Hepatocyte (in vitro differentiated cells): ENCODE measurements around the gene FSD2.
"Not testable (repeated sequence)": the region's sequence is repeated elsewhere in the genome, so short reads cannot be mapped to it uniquely, and the experiment has no call there.

Experiments
- CTCF ChIP-seq: fragments of 200-600 bp; sonication (generic); IDR thresholded peaks from 2 replicates; pipeline ENCODE4 v1.5.1; 2016; ENCODE audit warnings: antibody characterized with exemption, mild to moderate bottlenecking; ENCODE audit not compliant: poor library complexity
- EZH2 ChIP-seq: fragments of 200-600 bp; sonication (generic); IDR thresholded peaks from 2 replicates; pipeline ENCODE4 v1.6.1; 2016; ENCODE audit warnings: antibody characterized with exemption, mild to moderate bottlenecking, borderline replicate concordance

GRCh38 chr15:82766201-82766600 is 39.7 kb downstream of the FSD2 start:
- not testable (repeated sequence) for TF ChIP-seq CTCF, EZH2
